KMS-11 (cell line): Measurements from ENCODE around the gene CAMTA1.

ENCODE experiments used
- H2AFZ ChIP-seq: fragments of 200-600 bp; sonication (generic); 2 replicates; pipeline ENCODE4 v1.6.1; 2016; ENCODE audit warnings: antibody characterized with exemption, mixed run types, low read depth
- H3K27ac ChIP-seq: fragments of 200-600 bp; sonication (generic); 2 replicates; pipeline ENCODE4 v1.6.1; 2016; ENCODE audit warnings: mild to moderate bottlenecking, mixed run types
- H3K27me3 ChIP-seq: fragments of 200-600 bp; sonication (generic); 2 replicates; pipeline ENCODE4 v1.6.1; 2017; ENCODE audit warnings: mild to moderate bottlenecking, low read depth, mixed run types, moderate library complexity; ENCODE audit not compliant: insufficient read depth
- H3K36me3 ChIP-seq: fragments of 200-600 bp; sonication (generic); 2 replicates; pipeline ENCODE4 v1.6.1; 2017; ENCODE audit warnings: mild to moderate bottlenecking, mixed run types; ENCODE audit not compliant: insufficient read depth
- H3K4me1 ChIP-seq: fragments of 200-600 bp; sonication (generic); 2 replicates; pipeline ENCODE4 v1.6.1; 2016; ENCODE audit warnings: mild to moderate bottlenecking, low read depth, mixed run types; ENCODE audit not compliant: poor library complexity, severe bottlenecking
- H3K4me2 ChIP-seq: fragments of 200-600 bp; sonication (generic); 2 replicates; pipeline ENCODE4 v1.7.0; 2016; ENCODE audit warnings: mild to moderate bottlenecking, mixed run types
- H3K4me3 ChIP-seq: fragments of 200-600 bp; sonication (generic); IDR thresholded peaks from 2 replicates; pipeline ENCODE4 v1.6.1; 2017; ENCODE audit warnings: low read depth, low read length, mixed read lengths; ENCODE audit not compliant: insufficient read depth
- H3K79me2 ChIP-seq: fragments of 200-600 bp; sonication (generic); 2 replicates; pipeline ENCODE4 v1.6.1; 2016; ENCODE audit warnings: low read depth, mixed run types; ENCODE audit not compliant: insufficient read depth
- H3K9ac ChIP-seq: fragments of 200-600 bp; sonication (generic); 2 replicates; pipeline ENCODE4 v1.6.1; 2016; ENCODE audit warnings: mild to moderate bottlenecking, mixed run types
- H4K20me1 ChIP-seq: fragments of 200-600 bp; sonication (generic); 2 replicates; pipeline ENCODE4 v1.6.1; 2016; ENCODE audit warnings: mild to moderate bottlenecking, mixed run types; ENCODE audit not compliant: insufficient read depth
- CTCF ChIP-seq: fragments of 200-600 bp; sonication (generic); conservative IDR thresholded peaks from 2 replicates; pipeline ENCODE4 v1.6.1; 2017; ENCODE audit warnings: low read depth, mild to moderate bottlenecking, antibody characterized with exemption, low read length, moderate library complexity, mixed read lengths

Gene CAMTA1

DNA sequence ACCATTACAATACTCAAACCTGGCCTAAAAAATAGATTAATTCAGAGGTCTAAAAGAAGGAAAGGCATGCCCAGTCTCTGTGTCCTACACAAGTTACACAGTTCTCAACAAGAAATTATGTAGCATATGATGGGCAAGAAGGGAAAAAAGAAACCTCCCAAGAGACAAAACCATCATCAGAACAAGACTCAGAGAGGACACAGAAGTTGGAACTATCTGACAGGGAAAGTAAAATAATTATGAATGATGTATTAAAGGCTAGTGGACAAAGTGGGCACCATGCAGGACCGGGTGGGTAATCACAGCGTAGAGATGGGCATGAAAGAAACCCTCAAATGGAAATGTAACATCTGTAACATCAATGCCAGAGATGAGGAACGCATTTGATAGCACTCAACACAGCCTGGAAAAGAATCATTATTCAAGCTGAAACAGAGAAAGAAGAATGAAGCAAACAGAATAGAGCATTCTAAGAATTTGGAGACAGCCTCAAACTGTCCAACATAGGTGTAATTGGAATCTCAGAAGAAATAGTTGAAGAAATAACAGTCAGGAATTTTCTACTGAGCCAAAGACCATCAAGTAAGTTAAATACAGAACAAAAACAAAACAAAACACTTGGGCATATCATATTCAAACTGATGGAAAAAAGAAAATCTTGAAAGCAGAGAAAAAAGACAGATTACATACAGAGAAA is 1028.6 kb downstream of the CAMTA1 start:
- no peak for TF ChIP-seq CTCF
- Histone ChIP-seq H3K9ac (no peak overlapping the region), H3K27me3 (no peaks in the 10 kb centered on the region), H3K27ac (no peak overlapping the region), H3K4me2 (no peak overlapping the region), H3K4me1 (no peaks in the 10 kb centered on the region), H2AFZ (no peak overlapping the region), H3K79me2 (no peaks in the 10 kb centered on the region), H3K4me3 (no peak overlapping the region), H4K20me1 (no peaks in the 10 kb centered on the region), H3K36me3 (no peaks in the 10 kb centered on the region)
